Chondrocyte (in vitro differentiated cells): ENCODE data around the gene NCKAP5L. TPM values are rescaled to one million over a fixed set of nuclear protein-coding genes. Genes with fewer than 3 reads are reported as not detected.
A peak's percentile ranks its signal among the peaks of the same experiment; 100 is the strongest.

ENCODE experiments used
- DNase-seq: peaks from one replicate; pipeline ENCODE4 v3.0.0; 2021; ENCODE audit warnings: mixed read lengths, low spot score
- H3K27ac Mint-ChIP-seq: one replicate; pipeline ENCODE4 v1.8.0; 2021; ENCODE audit warnings: mild to moderate bottlenecking, moderate library complexity, mixed read lengths; ENCODE audit not compliant: unreplicated experiment
- H3K27me3 Mint-ChIP-seq: 2 replicates; pipeline ENCODE4 v1.8.0; 2021; ENCODE audit warnings: low read depth, mixed read lengths
- H3K36me3 Mint-ChIP-seq: 2 replicates; pipeline ENCODE4 v1.8.0; 2021; ENCODE audit warnings: low read depth, mixed read lengths
- H3K4me1 Mint-ChIP-seq: 2 replicates; pipeline ENCODE4 v1.8.0; 2021; ENCODE audit warnings: low read depth, mild to moderate bottlenecking, mixed read lengths
- H3K4me3 Mint-ChIP-seq: one replicate; pipeline ENCODE4 v1.8.0; 2021; ENCODE audit warnings: mild to moderate bottlenecking, moderate library complexity, mixed read lengths; ENCODE audit not compliant: unreplicated experiment
- H3K9me3 Mint-ChIP-seq: 2 replicates; pipeline ENCODE4 v1.8.0; 2021; ENCODE audit warnings: low read depth, mixed read lengths
- CTCF ChIP-seq: fragments of 200-600 bp; sonication (generic); IDR thresholded peaks from 2 replicates; pipeline ENCODE4 v1.5.0; 2021; ENCODE audit warnings: antibody characterized with exemption, mild to moderate bottlenecking, moderate library complexity
- total RNA-seq: library from RNA; stranded (reverse); gene quantifications from 3 replicates; pipeline ENCODE4 v1.2.1, GENCODE V29; 2021

NCKAP5L gene
- total RNA-seq, 1 donor from 2014 or later: 46.0 TPM

GRCh38 chr12:49846032-49846431 lies 17.8 kb upstream of the NCKAP5L start:
- no peak overlapping the region for H3K27ac Mint-ChIP-seq
- H3K27me3 Mint-ChIP-seq: peaks cover 21% of the 10 kb centered on the region
- no peak for TF ChIP-seq CTCF
- H3K36me3 Mint-ChIP-seq: no peaks in the 10 kb centered on the region
- H3K9me3 Mint-ChIP-seq: no peaks in the 10 kb centered on the region
- peaks cover 17% of the 10 kb centered on the region for H3K4me1 Mint-ChIP-seq
- no peak for DNase-seq
- no peak overlapping the region for H3K4me3 Mint-ChIP-seq

GRCh38 chr12:49843876-49844437 lies 15.7 kb upstream of the NCKAP5L start:
- Mint-ChIP-seq H3K36me3 (no peaks in the 10 kb centered on the region), H3K27me3 (peaks cover 9% of the 10 kb centered on the region), H3K4me3 (no peak overlapping the region), H3K27ac (no peak overlapping the region), H3K4me1 (peaks cover 19% of the 10 kb centered on the region), H3K9me3 (no peaks in the 10 kb centered on the region)
- TF ChIP-seq CTCF: no peak
- DNase-seq: no peak

- H3K9me3 Mint-ChIP-seq: no peaks in the 10 kb centered on the region
- H3K4me1 Mint-ChIP-seq: peaks cover 19% of the 10 kb centered on the region
- peaks cover 4% of the 10 kb centered on the region for H3K27me3 Mint-ChIP-seq
- no peak for TF ChIP-seq CTCF
- peak overlapping the region; percentile 97 for H3K27ac Mint-ChIP-seq
- no peaks in the 10 kb centered on the region for H3K36me3 Mint-ChIP-seq
- H3K4me3 Mint-ChIP-seq: peak overlapping the region; percentile 94
- DNase-seq: no peak
Measured at GRCh38 chr12:49843411-49843810, 15.2 kb upstream of the NCKAP5L start.

- H3K27me3 Mint-ChIP-seq: no peaks in the 10 kb centered on the region
- H3K4me1 Mint-ChIP-seq: peaks cover 19% of the 10 kb centered on the region
- H3K9me3 Mint-ChIP-seq: no peaks in the 10 kb centered on the region
- peak; percentile 97 for DNase-seq
- no peaks in the 10 kb centered on the region for H3K36me3 Mint-ChIP-seq
- peak within 1 kb of the TSS; percentile 97 for H3K27ac Mint-ChIP-seq
- peak within 1 kb of the TSS; percentile 94 for H3K4me3 Mint-ChIP-seq
- TF ChIP-seq CTCF: peak; percentile 6
Measured at GRCh38 chr12:49842519-49843352, 14.5 kb upstream of the NCKAP5L start, which contains the start of gene BCDIN3D. TSS of gene BCDIN3D (minus strand) at chr12:49843106. CDS start at chr12:49843087, 19 bp downstream.

- Mint-ChIP-seq H3K36me3 (no peaks in the 10 kb centered on the region), H3K4me3 (no peak overlapping the region), H3K27me3 (no peaks in the 10 kb centered on the region), H3K4me1 (peaks cover 19% of the 10 kb centered on the region), H3K27ac (peak overlapping the region; percentile 62), H3K9me3 (no peaks in the 10 kb centered on the region)
- TF ChIP-seq CTCF: peak; percentile 85
- DNase-seq: no peak
Measured at GRCh38 chr12:49838973-49839633, 10.9 kb upstream of the NCKAP5L start.
